Measurements from ENCODE around the gene RHEX.

DNA sequence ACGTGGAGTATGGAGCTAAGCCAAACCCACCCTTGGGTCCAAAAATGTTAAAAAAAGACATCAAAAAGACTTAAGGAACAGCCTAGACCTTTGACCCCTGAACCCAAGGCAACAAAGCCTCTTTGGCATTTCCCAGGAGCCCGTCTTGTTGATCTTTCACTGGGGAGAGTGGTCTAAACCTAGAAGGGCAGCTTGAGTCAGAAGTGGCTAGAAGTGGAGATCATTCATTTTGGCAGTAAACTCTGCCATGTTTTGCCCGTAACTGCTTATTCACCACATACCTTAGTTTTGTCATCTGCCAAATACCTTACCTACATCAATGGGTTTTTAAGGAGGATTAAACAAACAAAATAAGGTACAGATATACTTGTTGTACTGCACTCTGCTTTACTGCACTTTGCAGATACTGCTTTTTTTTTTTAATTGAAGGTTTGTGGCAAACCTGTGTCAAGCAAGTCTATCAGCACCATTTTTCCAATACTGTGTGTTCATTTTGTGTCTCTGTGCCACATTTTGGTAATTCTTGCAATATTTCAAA is 27.6 kb upstream of the RHEX start:
- TF ChIP-seq, protein P1, sequence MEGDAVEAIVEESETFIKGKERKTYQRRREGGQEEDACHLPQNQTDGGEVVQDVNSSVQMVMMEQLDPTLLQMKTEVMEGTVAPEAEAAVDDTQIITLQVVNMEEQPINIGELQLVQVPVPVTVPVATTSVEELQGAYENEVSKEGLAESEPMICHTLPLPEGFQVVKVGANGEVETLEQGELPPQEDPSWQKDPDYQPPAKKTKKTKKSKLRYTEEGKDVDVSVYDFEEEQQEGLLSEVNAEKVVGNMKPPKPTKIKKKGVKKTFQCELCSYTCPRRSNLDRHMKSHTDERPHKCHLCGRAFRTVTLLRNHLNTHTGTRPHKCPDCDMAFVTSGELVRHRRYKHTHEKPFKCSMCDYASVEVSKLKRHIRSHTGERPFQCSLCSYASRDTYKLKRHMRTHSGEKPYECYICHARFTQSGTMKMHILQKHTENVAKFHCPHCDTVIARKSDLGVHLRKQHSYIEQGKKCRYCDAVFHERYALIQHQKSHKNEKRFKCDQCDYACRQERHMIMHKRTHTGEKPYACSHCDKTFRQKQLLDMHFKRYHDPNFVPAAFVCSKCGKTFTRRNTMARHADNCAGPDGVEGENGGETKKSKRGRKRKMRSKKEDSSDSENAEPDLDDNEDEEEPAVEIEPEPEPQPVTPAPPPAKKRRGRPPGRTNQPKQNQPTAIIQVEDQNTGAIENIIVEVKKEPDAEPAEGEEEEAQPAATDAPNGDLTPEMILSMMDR (IDR thresholded peaks at IDR 0.05), result no peak
- peak in 1 of 2 donors; percentile 28 for TF ChIP-seq POLR2AphosphoS5 (IDR thresholded peaks at IDR 0.05)
- peak in 2 of 4 donors; percentile 61 to 85 for TF ChIP-seq EP300 (IDR thresholded peaks at IDR 0.05)
- TF ChIP-seq POLR2A (IDR thresholded peaks at IDR 0.05), result no peak

All from upper lobe of left lung (tissue), 4 donors.